Limb (tissue), 2 donors: Measurements from ENCODE around the gene MBP.
A peak's percentile ranks its signal among the peaks of the same experiment; 100 is the strongest.

Experiments used
- DNase-seq, 2 donors: peaks; one replicate each; pipeline ENCODE4 v3.0.0-alpha.2; 2016; ENCODE audit errors: extremely low spot score in 2 of 2

MBP gene

DNA sequence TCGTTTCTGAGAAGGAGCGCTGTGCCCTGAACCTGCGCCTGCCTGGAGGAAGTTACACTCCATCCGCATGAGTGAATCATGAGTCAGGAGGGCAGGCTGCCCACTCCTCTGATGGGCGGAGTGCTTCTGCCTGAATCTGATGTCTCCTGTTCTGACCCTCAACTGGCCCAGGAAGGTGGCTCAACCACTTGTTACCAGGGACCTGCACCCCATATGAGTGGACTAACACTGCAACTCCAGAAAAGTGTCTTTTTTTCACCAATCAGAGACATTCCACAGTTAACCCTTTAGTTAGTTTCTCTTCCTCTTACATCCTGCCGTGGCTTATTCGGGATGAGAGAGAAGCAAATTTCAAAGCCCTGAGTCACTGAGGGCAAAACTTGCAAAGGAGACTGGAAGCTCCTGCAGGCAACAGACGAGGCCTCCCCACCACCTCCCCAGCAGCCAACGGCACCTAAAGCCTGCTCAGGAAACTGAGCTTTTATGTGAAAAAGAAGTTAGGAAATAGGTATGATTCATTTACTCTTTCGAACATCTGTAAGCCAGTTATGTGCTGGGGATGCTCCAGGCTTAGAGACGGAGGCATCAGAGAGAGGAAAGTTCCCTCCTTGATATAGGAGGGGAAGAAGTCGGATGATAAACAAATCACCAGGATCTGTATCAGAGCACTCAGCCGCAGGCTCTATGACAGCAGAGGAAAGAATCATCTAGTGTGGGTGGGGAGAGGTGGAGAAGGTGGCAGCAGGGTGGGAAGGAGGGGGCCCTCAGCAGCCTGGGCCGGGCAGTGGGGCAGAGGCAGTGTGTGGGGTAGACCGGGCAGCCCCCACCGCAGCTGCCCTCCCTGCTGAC lies 30.9 kb downstream of the MBP start:
- DNase-seq: peak in 1 of 2 donors; percentile 40

GRCh38 chr18:77100751-77101355 lies 31.7 kb downstream of the MBP start:
- no peak for DNase-seq

DNA sequence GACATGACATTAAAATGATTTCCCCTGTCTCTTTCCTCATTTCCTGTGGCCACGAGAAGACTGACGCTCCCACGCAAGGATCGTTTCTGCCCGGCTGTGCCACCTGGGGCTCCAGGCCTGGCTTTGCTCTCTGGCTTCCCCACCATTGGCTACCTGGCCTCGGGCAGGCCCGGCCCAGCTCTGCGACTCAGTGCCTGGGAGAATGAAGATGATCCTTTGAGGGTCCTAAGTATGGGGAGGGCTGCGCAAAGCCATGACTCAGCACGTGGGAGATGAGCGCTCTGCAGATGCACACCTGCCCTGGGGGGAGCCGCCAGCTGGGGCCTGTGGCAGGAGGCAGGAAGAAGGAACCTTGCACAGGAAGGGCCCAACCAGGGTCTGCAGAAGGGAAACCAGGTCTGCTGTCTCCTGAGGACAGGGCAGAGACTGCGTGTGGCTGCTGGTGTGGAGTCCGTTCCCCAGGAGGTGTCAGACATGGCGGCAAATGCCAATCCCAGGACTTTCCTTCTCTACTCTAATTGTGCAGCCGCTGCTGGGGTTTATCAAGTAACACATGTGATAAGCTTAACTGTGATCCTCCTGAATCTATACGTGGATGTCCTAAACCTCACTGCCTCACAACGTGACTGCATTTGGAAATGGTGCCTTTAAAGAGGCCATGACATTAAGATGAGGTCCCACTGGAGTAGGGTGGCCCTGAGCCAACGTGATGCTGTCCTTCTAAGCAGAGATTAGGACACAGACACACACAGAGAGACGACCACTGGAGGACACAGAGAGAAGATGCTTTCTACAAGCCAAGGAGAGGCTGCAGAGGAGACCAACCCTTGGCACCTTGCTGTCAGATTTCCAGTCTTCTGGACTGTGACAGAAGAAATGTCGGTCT lies 32.9 kb downstream of the MBP start:
- no peak for DNase-seq

DNA sequence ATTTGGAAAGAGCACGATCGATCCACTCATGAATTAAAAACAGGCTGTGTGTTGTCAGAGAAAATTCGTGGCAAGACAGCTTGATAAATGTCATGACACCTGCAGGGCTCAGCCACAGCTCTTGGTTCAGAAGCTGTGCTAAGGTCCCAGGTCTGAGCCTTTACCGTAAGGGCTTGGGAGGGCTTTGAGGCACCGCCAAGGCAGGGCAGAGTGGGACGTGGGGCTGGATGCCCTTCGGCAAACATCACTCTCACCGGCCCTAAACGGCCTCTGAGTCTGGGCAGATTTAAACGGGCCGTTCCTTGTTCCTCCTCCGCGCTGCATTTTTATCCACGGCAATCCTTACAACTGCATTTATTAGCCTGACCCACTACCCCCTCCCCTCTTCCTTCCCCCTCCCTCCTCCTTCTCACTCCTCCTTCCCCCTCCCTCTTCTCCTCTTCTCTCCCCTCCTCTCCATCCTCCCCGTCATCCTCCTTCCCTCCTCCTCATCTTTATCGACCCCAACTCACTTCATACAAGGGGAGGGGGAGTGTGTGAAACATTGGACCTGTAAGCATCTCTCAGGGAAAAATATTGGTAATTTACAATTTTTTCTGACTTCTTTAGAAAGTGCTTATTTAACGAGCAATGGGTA lies 33.9 kb downstream of the MBP start:
- DNase-seq: no peak

DNA sequence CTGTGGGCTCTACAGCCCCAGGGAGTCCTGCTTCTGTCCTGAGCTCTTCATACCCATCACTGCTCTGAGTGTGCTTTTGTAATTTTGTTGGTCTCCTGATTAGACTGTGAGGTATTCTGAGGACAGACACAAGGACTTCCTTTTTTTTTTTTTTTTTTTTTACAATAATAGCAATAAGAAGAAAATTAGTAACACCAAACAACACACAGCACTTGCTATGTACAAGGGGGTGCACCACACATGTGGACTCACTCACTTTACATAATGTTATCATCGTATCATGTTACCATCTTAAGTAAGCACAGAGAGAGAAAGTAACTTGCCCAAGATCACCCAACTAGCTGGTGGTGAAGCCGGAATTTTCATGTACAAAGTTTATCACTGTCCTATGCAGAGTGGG lies 34.6 kb downstream of the MBP start:
- no peak for DNase-seq

DNA sequence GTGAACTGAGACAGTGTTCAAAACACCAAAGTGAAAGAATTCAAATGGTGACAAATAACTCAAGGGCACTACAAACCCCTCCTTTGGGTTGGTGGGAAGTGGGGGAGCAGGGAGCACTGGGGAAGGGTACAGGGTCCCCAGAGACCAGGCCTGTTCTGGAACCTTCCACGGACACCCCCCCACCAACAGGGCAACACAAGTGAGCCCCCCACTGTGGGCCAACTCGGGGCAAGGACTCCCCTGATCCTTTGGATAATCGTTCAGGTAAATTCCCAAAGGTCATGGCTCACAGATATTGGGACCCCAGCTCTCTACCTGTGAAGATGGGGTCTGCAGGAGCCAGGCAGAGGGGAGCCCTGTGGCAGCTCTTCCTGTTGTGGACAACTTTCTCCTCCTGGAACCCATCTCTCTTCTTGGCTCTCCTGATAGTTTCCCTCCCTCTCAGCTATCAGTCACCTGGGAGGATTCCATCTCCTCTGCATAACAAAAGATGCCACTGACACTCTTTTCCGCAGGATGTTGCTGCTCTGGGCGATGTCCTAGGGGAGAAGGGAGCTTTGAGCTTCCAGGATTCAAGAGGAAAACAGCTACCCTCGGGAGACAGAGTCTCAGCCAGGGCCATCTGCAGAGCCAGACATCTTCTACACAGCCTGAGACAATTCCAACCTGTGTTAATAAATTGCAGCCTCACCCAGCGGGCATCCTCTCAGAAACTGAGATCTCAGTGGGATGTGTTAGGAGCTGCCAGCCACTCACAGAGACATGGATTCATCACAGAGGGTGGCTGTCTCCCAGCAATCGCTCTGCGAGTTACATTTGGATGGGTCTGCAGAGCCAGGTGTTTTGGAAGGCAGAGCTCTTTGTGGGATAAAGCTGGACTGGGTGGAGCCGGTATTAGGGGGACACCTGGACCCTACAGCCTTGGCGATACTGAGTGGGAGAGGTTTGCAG lies 35.4 kb downstream of the MBP start:
- no peak for DNase-seq

- no peak for DNase-seq
Measured at GRCh38 chr18:77095391-77096371, 36.9 kb downstream of the MBP start.

- no peak for DNase-seq
Measured at GRCh38 chr18:77093586-77093985, 39.0 kb downstream of the MBP start.

- DNase-seq: no peak
Measured at GRCh38 chr18:77093067-77093430, 39.5 kb downstream of the MBP start.

DNA sequence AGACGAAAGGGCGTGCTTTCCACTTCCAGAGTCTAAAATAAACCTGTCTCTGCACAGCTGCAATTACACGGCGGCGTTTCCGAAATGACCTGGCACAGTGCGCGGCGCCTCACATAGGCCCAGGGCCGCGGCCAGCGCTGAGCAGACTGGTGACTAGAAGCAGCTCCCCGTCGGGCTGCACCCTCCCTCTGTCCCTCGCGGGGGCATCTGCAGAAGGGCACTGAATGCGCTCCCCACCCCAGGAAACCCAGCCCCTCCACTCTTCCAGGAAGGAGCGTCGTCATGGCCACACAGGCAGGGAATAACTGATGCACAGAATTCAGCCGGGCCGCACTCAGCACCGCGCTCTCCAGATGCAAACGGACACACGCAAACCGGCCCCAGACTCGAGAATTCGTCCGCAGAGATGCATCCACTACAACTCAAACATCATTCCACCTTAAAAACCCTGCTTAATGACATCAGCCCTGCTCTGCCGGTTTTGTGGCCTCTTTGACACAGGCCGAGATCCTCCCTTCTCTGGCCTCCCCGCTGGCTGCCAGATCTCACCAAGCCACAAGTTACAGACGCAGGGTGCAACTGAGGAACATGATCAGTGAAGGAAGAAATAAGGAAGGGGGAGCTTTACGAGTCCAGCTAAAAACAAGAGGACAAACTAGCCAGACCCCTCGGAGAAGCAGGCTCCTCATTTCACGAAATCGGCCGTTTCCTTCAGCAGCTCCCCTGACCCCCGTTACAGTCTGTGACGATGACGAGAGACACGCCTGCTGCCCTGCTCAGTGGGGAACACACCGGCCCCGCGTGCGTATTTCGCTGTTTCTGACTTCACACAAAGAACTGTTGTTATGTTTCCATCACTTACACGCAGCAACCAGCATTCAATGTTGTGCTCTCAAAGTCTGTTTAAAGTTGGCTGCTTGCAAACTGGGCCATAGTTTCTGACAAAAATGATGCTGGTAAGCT lies 40.2 kb downstream of the MBP start:
- no peak for DNase-seq

DNA sequence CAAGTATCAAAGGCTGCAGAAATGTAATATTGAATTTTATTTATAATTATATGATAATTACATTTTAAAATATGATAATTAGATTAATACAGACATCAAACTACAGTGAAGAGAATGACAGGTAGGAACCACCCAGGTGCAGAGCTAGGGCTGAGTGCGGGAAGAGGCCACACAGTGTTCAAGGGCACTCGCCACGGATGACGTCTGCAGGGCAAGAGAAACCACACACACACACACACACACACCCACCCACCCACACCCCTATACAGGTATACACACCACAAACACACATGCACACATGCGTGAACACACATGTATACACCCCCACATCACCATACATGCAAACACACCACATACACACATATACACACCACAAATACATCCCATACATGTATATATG lies 41.2 kb downstream of the MBP start:
- no peak for DNase-seq

GRCh38 chr18:77090546-77091174 lies 41.9 kb downstream of the MBP start:
- DNase-seq: no peak

DNA sequence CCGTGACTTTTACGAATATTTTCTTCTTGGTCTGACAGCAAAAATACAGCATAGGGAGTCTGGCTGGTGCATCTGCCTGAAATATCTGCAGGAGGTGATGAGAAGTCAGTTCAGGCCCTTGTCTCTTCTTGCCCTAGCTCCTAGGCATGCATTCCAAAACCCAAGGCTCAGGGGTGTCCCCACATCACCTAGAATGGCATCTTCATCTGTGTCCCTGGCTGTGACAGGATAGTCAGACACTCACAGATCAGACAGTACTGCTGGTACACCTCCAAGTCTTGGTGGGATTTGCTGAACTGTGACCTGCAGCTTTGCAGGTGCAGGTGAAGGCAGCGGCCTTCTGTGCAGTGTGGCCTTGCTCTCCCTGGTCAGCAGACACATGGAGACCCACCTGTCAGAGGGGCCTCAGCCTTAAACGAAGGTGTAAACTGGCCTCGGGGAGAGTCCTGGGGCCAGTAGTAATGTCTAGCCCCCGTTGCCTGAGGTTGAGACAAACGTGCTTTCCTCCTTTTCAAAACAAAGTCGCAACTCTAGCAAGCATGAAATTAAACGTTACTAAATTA lies 42.8 kb downstream of the MBP start:
- DNase-seq: no peak

DNA sequence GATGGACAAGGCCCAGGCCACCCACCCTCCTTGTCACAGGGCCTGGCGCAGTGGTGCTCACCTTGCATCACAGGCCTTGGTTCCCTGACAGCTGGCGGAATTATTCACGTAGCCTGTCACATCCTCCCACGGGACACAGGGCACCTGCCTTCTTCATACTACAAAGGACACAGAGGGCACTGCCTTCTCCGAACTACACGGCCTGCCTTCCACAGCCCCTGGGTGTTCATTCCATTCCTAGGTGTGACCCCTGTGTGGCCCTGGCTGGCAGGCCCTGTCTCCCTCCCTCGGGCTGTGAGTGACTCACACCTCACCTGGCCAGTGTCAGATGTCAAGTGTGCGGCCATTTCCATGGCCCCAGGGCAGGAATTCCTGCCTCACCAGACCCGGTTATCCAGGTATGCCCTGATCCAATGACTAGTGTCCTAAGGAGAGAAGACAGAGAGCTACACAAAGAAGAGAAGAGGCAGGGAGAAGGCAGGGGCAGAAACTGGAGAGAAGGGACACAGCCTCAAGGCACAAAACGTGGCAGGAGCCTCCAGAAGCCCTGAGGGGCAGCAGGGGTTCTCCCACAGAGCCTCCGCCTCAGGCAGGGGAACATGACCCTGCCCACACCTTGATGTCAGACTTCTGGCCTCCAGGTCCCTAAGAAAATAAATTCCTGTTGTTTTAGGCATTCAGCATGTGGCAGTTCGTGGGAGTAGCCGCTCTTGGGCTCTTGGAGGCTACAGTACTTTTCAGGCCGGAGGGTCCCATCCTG lies 43.4 kb downstream of the MBP start:
- DNase-seq: no peak

GRCh38 chr18:77087393-77088141 lies 45.0 kb downstream of the MBP start:
- peak in 1 of 2 donors; percentile 71 for DNase-seq
